ENCODE results near the gene DNAJB14.

DNAJB14 gene

DNA sequence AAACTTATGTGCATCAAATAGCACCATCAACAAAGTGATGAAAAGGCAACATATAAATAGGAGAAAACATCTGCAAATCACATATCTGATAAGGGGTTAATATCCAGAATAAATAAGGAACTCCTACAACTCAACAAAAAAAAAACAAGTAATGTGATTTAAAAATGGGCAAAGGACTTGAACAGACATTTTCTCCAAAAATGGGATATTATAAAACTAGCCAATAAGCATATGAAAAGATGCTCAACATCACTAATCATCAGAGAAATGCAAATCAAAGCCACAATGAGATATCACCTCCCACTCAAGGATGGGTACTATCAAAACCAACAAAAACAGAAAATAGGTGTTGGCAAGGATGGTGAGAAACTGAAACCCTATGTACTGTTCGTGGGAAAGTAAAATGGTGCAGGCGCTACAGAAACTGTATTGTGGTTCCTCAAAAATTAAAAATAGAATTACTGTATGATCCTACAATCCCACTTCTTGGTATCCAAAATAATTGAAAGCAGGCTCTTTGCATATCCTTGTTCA is 2.4 kb downstream of the DNAJB14 start:
- no peak for DNase-seq (ENCODE audit: low spot score)

DNA sequence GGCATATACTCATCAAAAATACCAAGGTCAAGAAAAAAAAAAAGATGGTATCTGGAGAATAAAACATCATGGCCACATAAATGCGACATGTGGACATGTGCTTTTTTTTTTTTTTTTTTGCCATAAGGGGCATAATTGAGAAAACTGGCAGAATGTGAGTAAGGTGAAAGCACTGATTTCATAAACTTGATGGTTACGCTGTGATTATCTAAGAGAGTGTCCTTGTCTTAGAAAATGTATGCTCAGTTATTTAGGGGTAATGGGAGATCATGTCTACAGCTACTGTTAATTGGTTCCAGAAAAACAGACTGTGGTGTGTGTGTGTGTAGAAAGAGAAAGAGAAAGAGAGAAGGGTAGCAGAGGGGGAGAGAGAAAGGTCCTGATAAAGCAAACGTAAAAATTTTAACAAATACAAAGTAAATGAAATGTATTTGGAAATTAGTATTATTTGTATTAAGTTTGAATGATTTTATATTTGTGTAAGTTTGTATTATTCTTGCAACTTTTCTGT is 8.1 kb downstream of the DNAJB14 start:
- no peak for DNase-seq (ENCODE audit: low spot score)

DNA sequence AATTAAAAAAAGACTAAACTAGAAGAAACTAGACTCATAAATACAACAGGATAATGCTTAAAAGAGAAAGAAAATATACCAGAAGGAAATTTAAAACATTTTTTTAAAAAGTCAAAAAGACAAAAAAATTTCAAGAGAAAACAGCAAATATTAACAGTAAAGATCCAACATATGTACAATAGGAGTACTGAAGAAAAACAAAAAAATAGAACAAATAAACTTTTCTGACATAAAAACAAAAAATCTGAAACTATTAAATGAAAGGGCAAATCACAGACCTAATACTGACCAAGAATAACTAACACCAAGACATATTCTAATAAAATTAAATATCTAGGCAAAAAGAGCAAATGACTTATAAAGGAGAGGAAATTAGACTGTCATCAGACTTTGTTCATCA is 11.5 kb downstream of the DNAJB14 start:
- DNase-seq (ENCODE audit: low spot score) = no peak

GRCh38 chr4:99927566-99927965 is 18.9 kb downstream of the DNAJB14 start:
- DNase-seq (ENCODE audit: low spot score) = no peak

GRCh38 chr4:99921174-99921573 is 25.2 kb downstream of the DNAJB14 start:
- DNase-seq (ENCODE audit: low spot score) = peak; percentile 15

DNA sequence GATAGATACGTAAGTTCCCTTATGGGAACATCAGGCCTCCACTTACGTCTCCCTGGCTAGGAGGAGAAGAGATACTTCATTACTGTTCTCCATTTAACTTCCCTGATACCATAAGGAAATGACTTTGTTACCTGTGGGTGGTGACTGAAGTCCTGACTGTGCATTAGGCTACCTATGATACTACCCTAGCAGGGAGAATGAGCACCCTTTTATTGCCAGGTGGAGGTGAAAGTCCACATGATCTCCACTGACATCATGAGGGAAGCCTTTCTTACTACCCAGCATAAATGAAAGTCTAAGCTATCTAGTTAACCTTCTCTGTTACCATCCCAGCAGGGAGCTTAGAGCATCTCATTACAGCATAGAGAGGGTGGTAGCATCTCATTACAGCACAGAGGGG is 27.8 kb downstream of the DNAJB14 start:
- no peak for DNase-seq (ENCODE audit: low spot score)

DNA sequence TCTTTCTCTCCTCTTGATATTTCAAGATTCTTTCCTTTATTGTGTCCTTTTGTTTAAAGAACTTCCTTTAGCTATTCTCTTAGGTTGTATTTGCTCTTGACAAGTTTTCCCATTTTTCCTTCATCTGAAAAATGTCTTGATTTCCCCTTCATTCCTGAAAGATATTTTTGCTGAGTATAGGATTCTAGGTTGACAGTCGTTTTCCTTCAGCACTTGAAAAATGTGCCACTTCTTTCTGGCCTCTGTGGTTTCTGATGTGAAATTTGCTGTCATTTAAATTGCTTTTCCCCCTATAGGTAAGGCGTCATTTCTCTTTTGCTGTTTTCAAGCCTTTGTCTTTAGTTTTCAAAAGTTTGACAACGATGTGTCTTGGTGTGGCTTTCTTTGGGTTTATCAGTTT is 28.8 kb downstream of the DNAJB14 start:
- no peak for DNase-seq (ENCODE audit: low spot score)

- DNase-seq (ENCODE audit: low spot score) = no peak
Measured at GRCh38 chr4:99915449-99915848, 31.0 kb downstream of the DNAJB14 start.

- no peak for DNase-seq (ENCODE audit: low spot score)
Measured at GRCh38 chr4:99894998-99895397, 51.4 kb downstream of the DNAJB14 start.

- peak; percentile 93 for DNase-seq (ENCODE audit: low spot score)
Measured at GRCh38 chr4:99894161-99894997, 52.0 kb downstream of the DNAJB14 start, which contains the start of gene LAMTOR3. TSS of gene LAMTOR3 (minus strand) at chr4:99894427. CDS start at chr4:99893963, 464 bp downstream.

DNA sequence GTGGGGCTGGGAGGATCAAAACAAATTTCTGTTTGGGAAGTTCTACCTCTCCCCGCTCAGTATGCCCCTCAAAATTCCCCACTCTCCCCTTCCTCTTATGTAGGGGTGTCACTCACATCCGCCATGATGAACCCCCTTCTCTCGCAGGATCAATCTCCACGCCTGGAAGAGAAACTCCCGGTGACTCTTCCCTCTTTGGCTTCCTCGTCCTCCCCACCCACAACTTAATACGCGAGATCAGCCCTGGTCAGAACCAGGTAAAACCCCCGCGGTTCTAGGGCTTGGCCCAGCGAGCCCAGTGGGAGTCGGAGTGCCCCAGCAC is 52.6 kb downstream of the DNAJB14 start:
- DNase-seq (ENCODE audit: low spot score) = no peak

- no peak for DNase-seq (ENCODE audit: low spot score)
Measured at GRCh38 chr4:99893029-99893428, 53.4 kb downstream of the DNAJB14 start.

DNA sequence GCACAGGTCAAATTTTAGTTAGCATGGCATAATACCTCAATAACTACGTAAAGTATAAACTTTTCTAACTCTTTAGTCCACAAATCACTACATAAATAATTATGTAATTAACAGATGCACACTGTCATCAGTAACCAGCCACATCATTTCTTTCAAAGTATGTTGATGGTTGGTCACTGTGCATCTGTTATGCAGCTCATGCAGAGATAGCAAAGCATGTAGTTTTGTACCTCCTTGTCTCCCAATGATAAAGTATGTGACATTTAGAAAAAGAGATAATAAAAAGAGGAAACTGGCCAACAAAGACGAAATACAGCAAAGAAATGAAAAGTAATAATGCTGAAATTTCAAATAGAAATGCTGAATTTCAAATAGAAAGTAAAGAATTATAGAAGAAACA is 55.1 kb downstream of the DNAJB14 start:
- DNase-seq (ENCODE audit: low spot score) = no peak

GRCh38 chr4:99887837-99888236 is 58.6 kb downstream of the DNAJB14 start:
- DNase-seq (ENCODE audit: low spot score) = no peak

GRCh38 chr4:99886146-99886545 is 60.3 kb downstream of the DNAJB14 start:
- DNase-seq (ENCODE audit: low spot score) = no peak

GRCh38 chr4:99885687-99886086 is 60.7 kb downstream of the DNAJB14 start:
- DNase-seq (ENCODE audit: low spot score) = no peak

DNA sequence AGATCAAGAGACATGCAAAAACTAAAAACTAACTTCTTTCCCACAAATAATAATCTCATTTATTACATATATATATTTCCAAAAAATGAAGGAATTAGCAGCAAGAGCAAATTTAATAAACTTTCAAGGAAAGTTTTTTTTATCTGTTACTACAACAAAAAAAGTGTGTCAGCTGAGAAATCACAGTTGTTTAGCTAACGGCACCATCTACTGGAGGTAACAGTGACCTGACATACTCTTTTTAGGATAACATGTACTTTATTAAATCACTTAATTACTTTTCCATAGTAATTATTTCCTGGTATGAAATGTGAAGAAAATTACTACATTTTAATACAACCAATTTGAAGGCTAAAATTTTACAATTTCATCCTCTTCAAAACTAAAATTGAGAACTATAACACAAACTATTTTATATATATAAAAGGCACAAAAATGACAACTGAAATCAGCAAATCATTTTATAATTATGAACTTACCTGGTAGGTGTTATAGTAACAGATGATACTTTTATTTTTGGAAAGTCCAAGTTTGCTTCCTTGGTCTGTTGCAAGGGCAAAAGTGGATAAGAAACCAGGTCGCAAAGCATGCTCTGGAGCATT is 61.3 kb downstream of the DNAJB14 start:
- DNase-seq (ENCODE audit: low spot score) = peak; percentile 41

GRCh38 chr4:99879458-99879857 is 67.0 kb downstream of the DNAJB14 start:
- no peak for DNase-seq (ENCODE audit: low spot score)

GRCh38 chr4:99878604-99879003 is 67.8 kb downstream of the DNAJB14 start:
- DNase-seq (ENCODE audit: low spot score) = no peak

- no peak for DNase-seq (ENCODE audit: low spot score)
Measured at GRCh38 chr4:99876946-99877345, 69.5 kb downstream of the DNAJB14 start.

- DNase-seq (ENCODE audit: low spot score) = no peak
Measured at GRCh38 chr4:99875071-99875470, 71.3 kb downstream of the DNAJB14 start.

DNA sequence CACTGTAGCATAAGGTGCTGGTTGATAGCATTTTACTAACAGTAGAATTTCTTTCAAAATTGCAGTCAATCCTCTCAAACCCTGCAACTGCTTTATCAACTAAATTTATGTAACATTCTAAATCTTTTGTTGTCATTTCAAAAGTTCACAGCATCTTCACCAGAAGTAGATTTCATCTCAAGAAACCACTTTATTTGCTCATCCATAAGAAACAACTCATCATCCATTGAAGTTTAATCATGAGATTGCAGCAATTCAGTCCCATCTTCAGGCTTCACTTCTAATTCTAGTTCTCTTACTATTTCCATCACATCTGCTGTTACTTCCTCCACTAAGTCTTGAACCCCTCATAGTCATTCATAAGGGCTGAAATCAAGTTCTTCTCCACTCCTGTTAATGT is 73.8 kb downstream of the DNAJB14 start:
- DNase-seq (ENCODE audit: low spot score) = no peak

DNA sequence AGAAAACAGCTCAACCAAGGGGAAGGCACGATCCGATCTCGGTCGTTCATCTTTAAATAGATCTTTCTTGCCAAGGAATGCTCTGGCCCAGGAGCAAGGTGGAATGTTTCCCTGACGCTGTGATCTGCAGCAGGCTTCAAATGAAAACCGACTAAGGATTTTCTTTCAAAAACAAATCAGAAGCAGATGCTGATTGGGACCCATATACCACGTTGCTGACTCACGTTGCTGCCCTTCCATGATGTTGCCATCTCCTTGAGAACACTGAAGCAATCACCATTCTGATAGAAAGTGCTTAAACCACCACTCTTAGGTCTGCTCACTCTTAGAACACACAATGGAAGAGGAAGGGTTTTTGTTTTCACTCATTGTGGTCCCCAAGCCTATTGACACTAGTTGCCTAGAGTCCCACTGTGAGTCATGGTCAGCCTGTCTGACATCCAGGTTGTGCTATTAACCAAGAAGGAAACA is 78.3 kb downstream of the DNAJB14 start:
- no peak for DNase-seq (ENCODE audit: low spot score)

Data from CD4-positive, alpha-beta T cell treated with Interleukin-15 for 4 hours (primary cell).